IMR-90 (cell line): ENCODE results near the gene CHAF1B. TPM values are rescaled to one million over a fixed set of nuclear protein-coding genes. Genes with fewer than 3 reads are reported as not detected.

ENCODE experiments used
- ATAC-seq: fragments of 200-7000 bp; cut with Tn5 transposase; 2 replicates; pipeline ENCODE4 v1.9.1; 2020; ENCODE audit warnings: low read depth, mild to moderate bottlenecking, moderate library complexity
- BruUV-seq: library from RNA; stranded (reverse); fragments of 400-500 nt; replicated peaks from 2 replicates; lab custom pipeline; 2021; lab: Mats Ljungman, UMichigan
- CTCF ChIA-PET: fragments of 300-600 bp; formaldehyde crosslinking; extraction: SDS; loops from one replicate; lab custom pipeline; 2021; ENCODE audit warnings: antibody characterized with exemption; lab: Yijun Ruan, JAX
- POLR2A ChIA-PET: fragments of 300-600 bp; sonication (Branson Sonifier 250); formaldehyde crosslinking; loops from one replicate; lab custom pipeline; 2022; ENCODE audit warnings: antibody characterized with exemption; ENCODE audit not compliant: unreplicated experiment; lab: Charles Lee
- DNase-seq: peaks from one replicate; pipeline ENCODE4 v3.0.0; 2013
- H2AFZ ChIP-seq: replicated peaks from 2 replicates; pipeline ENCODE3; 2013; ENCODE audit warnings: low read length, mild to moderate bottlenecking; ENCODE audit not compliant: poor library complexity
- H2AK5ac ChIP-seq: 2 replicates; pipeline ENCODE4 v1.6.1; 2013; ENCODE audit warnings: low read depth, low read length, inconsistent platforms
- H2AK9ac ChIP-seq: replicated peaks from 2 replicates; pipeline ENCODE3; 2013; ENCODE audit warnings: mild to moderate bottlenecking, low read depth, low read length, moderate library complexity; ENCODE audit not compliant: poor library complexity
- H2BK120ac ChIP-seq: 2 replicates; pipeline ENCODE4 v1.6.1; 2013; ENCODE audit warnings: low read depth, low read length, inconsistent platforms
- H2BK15ac ChIP-seq: 3 replicates; pipeline ENCODE4 v1.6.1; 2013; ENCODE audit warnings: low read depth, low read length, inconsistent platforms
- H2BK20ac ChIP-seq: 2 replicates; pipeline ENCODE4 v1.6.1; 2013; ENCODE audit warnings: low read depth, mild to moderate bottlenecking, inconsistent platforms, low read length, moderate library complexity
- H2BK5ac ChIP-seq: 2 replicates; pipeline ENCODE4 v1.6.1; 2013; ENCODE audit warnings: mild to moderate bottlenecking, low read depth, low read length, inconsistent platforms; ENCODE audit not compliant: poor library complexity, severe bottlenecking
- H3K14ac ChIP-seq: replicated peaks from 2 replicates; pipeline ENCODE4 v1.6.1; 2013; ENCODE audit warnings: low read depth, low read length, inconsistent platforms
- H3K18ac ChIP-seq: 2 replicates; pipeline ENCODE4 v1.6.1; 2013; ENCODE audit warnings: low read depth, low read length, control low read depth
- H3K23ac ChIP-seq: 2 replicates; pipeline ENCODE4 v1.6.1; 2013; ENCODE audit warnings: low read depth, low read length, inconsistent platforms
- H3K27ac ChIP-seq: 2 replicates; pipeline ENCODE4 v1.5.1; 2013; ENCODE audit warnings: mild to moderate bottlenecking, control low read depth, low read length; ENCODE audit not compliant: insufficient read depth
- H3K27me3 ChIP-seq: 2 replicates; pipeline ENCODE4 v1.6.1; 2013; ENCODE audit warnings: low read length; ENCODE audit not compliant: control insufficient read depth, insufficient read depth
- H3K36me3 ChIP-seq: 2 replicates; pipeline ENCODE4 v1.6.1; 2013; ENCODE audit warnings: low read length, mixed read lengths; ENCODE audit not compliant: control insufficient read depth, insufficient read depth
- H3K4ac ChIP-seq: 2 replicates; pipeline ENCODE4 v1.6.1; 2013; ENCODE audit warnings: low read depth, low read length, inconsistent platforms
- H3K4me1 ChIP-seq: 2 replicates; pipeline ENCODE4 v1.6.1; 2013; ENCODE audit warnings: low read length, mixed read lengths; ENCODE audit not compliant: control insufficient read depth, insufficient read depth
- H3K4me2 ChIP-seq: 2 replicates; pipeline ENCODE4 v1.6.1; 2013; ENCODE audit warnings: low read depth, mild to moderate bottlenecking, control low read depth, low read length, moderate library complexity
- H3K4me3 ChIP-seq: 2 replicates; pipeline ENCODE4 v1.5.1; 2013; ENCODE audit warnings: low read depth, mild to moderate bottlenecking, control low read depth, low read length, moderate library complexity; ENCODE audit not compliant: insufficient read depth
- H3K56ac ChIP-seq: 2 replicates; pipeline ENCODE4 v1.6.1; 2013; ENCODE audit warnings: low read length, inconsistent platforms; ENCODE audit not compliant: insufficient read depth; ENCODE audit errors: extremely low read depth
- H3K79me1 ChIP-seq, 2 experiments: 2 replicates each; pipeline ENCODE4 v1.6.1; 2013; ENCODE audit warnings: low read length in 2 of 2, inconsistent platforms in 1 of 2, low read depth in 1 of 2
- H3K9ac ChIP-seq: 2 replicates; pipeline ENCODE4 v1.6.1; 2013; ENCODE audit warnings: low read depth, low read length, control low read depth
- H3K9me1 ChIP-seq: 2 replicates; pipeline ENCODE4 v1.6.1; 2013; ENCODE audit warnings: low read length, inconsistent platforms; ENCODE audit not compliant: insufficient read depth
- H3K9me3 ChIP-seq: 2 replicates; pipeline ENCODE4 v1.6.1; 2013; ENCODE audit warnings: low read length; ENCODE audit not compliant: control insufficient read depth, insufficient read depth
- H4K20me1 ChIP-seq: 2 replicates; pipeline ENCODE4 v1.6.1; 2013; ENCODE audit warnings: low read length, inconsistent platforms; ENCODE audit not compliant: insufficient read depth
- H4K5ac ChIP-seq: 2 replicates; pipeline ENCODE4 v1.6.1; 2013; ENCODE audit warnings: mild to moderate bottlenecking, low read depth, low read length, control low read depth
- H4K8ac ChIP-seq, 2 experiments: 2 replicates each; pipeline ENCODE4 v1.6.1; 2013; ENCODE audit warnings: low read depth in 2 of 2, low read length in 2 of 2, control low read depth in 1 of 2, inconsistent platforms in 1 of 2
- H4K91ac ChIP-seq: 2 replicates; pipeline ENCODE4 v1.6.1; 2013; ENCODE audit warnings: low read depth, low read length, inconsistent platforms; ENCODE audit not compliant: insufficient read depth
- CEBPB ChIP-seq: IDR thresholded peaks from 2 replicates; pipeline ENCODE4 v1.6.1; 2012; ENCODE audit warnings: low read depth, low read length, improper control_type of control experiment
- CHD1 ChIP-seq: IDR thresholded peaks from 2 replicates; pipeline ENCODE4 v1.6.1; 2012; ENCODE audit warnings: low read depth, low read length, improper control_type of control experiment
- ELK1 ChIP-seq: fragments of 150-350 bp; IDR thresholded peaks from 2 replicates; pipeline ENCODE4 v1.6.1; 2016; ENCODE audit warnings: low read depth, mild to moderate bottlenecking, low read length, moderate library complexity, borderline replicate concordance
- MAFK ChIP-seq: IDR thresholded peaks from 2 replicates; pipeline ENCODE4 v1.6.1; 2012; ENCODE audit warnings: low read depth, low read length, improper control_type of control experiment
- RAD21 ChIP-seq: IDR thresholded peaks from 2 replicates; pipeline ENCODE4 v1.6.1; 2012; ENCODE audit warnings: low read length, improper control_type of control experiment
- SMC3 ChIP-seq: fragments of 150-350 bp; IDR thresholded peaks from 2 replicates; pipeline ENCODE4 v1.6.1; 2016; ENCODE audit warnings: low read depth, mild to moderate bottlenecking, antibody characterized with exemption, low read length, moderate library complexity
- USF2 ChIP-seq: fragments of 150-350 bp; IDR thresholded peaks from 2 replicates; pipeline ENCODE4 v1.6.1; 2017; ENCODE audit warnings: mild to moderate bottlenecking, antibody characterized with exemption, low read length, low read depth
- WGBS, 2 experiments: methylation state at CpG; one replicate each; pipeline versions ENCODE4 v1.1.5 to v1.1.7; 2013; ENCODE audit warnings: missing lambda C conversion rate in 2 of 2; ENCODE audit not compliant: insufficient read length in 1 of 2; ENCODE audit errors: extremely low coverage in 2 of 2; 5-methylcytosine and 5-hydroxymethylcytosine counted together
- dilution Hi-C: fragments of 300-500 bp; cut with HindIII; formaldehyde crosslinking; loops from one replicate; pipeline ENCODE4 v1.14.3; 2018; ENCODE audit warnings: low sequenced_read_pairs; ENCODE audit not compliant: unreplicated experiment
- in situ Hi-C: fragments of 300-500 bp; cut with MboI; formaldehyde crosslinking; loops from 3 replicates; pipeline ENCODE4 v1.14.3; 2019; ENCODE audit warnings: low sequenced_read_pairs, inconsistent platforms, mixed read lengths
- intact Hi-C: fragments of 100-400 bp; cut with micrococcal nuclease; formaldehyde crosslinking; loops from 2 replicates; pipeline ENCODE4 v1.10.0; 2022
- polyA plus RNA-seq, 3 experiments: library from polyadenylated mRNA; depleted of rRNA; stranded (reverse); fragments of >200 nt; gene quantifications; 2 replicates each; pipeline ENCODE4 v1.2.3, GENCODE V29; 2012; ENCODE audit warnings: low replicate concordance in 1 of 3
- total RNA-seq: library from RNA; depleted of rRNA; stranded (reverse); fragments of >200 nt; gene quantifications from 2 replicates; pipeline ENCODE4 v1.2.3, GENCODE V29; 2012

Gene CHAF1B
- total and polyA plus RNA-seq, 2 of the 4 experiments (the other 2 are of a cell fraction): 4.5 to 6.4 TPM

- Histone ChIP-seq H2AK9ac (no peak overlapping the region), H3K4ac (no peak overlapping the region), H3K4me1 (no peaks in the 10 kb centered on the region; the same call in 1 of the 2 replicates), H3K23ac (no peak overlapping the region), H2BK120ac (no peak overlapping the region), H2AFZ (no peak overlapping the region), H4K8ac (no peak overlapping the region), H4K20me1 (no peaks in the 10 kb centered on the region), H3K9me1 (no peaks in the 10 kb centered on the region; the same call in 1 of the 2 replicates), H3K9me3 (no peaks in the 10 kb centered on the region), H3K79me1 (no peaks in the 10 kb centered on the region), H2AK5ac (no peak overlapping the region), H4K91ac (no peak overlapping the region), H3K4me3 (no peak overlapping the region), H4K5ac (no peak overlapping the region), H3K9ac (no peak overlapping the region), H3K18ac (no peak overlapping the region), H3K4me2 (no peak overlapping the region), H3K36me3 (no peaks in the 10 kb centered on the region), H2BK20ac (no peak overlapping the region), H2BK15ac (no peak overlapping the region), H3K27ac (no peak overlapping the region), H3K27me3 (peaks cover 2% of the 10 kb centered on the region; the same call in 1 of the 2 replicates), H2BK5ac (no peak overlapping the region), H3K56ac (no peak overlapping the region), H3K14ac (no peak overlapping the region)
- WGBS, 2 experiments: 85% methylated on average over 7 of the region's 10 CpGs; no CpG with 5 or more reads in 1 of the 2 experiments
- ChIA-PET CTCF (no interaction called here), POLR2A (no interaction called here)
- dilution Hi-C loops: no loop called here
- BruUV-seq: no TSS peak
- DNase-seq (no peak), ATAC-seq (no peak)
- TF ChIP-seq CEBPB: no peak
- TF ChIP-seq ELK1: no peak
- no peak for TF ChIP-seq CHD1
- no peak for TF ChIP-seq USF2
- no peak for TF ChIP-seq SMC3
- TF ChIP-seq MAFK: no peak
- TF ChIP-seq RAD21: no peak
- intact Hi-C loops: no loop called here
- in situ Hi-C loops: no loop called here
Observed at GRCh38 chr21:36463991-36464390, 78.8 kb downstream of the CHAF1B start.
